ENCODE measurements around the gene SHROOM3. TPM values are rescaled to one million over a fixed set of nuclear protein-coding genes. Genes with fewer than 3 reads are reported as not detected.

SHROOM3 gene
- total RNA-seq, 6 donors from 2014 or later = 62.3 to 216 (median 116) TPM

DNA sequence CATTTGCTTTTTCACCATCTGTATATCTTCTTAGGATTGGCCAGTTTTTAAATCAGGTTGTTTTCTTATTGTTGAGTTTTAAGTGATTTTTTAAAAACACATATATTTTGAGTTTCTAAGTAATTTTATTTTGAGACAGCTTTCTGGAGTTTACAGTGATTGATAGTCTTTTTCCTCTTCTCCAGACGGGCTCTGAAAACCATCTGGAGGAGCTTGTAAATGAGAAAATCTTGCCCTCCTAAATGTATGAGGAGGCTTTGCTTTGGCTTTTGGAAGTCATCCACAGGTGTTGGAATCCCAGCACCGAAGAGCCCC, 302.7 kb downstream of the SHROOM3 start:
- TF ChIP-seq EP300 (IDR thresholded peaks at IDR 0.05) = no peak
- no peak for TF ChIP-seq POLR2AphosphoS5 (IDR thresholded peaks at IDR 0.05)
- TF ChIP-seq POLR2A (IDR thresholded peaks at IDR 0.05) = no peak
- TF ChIP-seq, protein P1, sequence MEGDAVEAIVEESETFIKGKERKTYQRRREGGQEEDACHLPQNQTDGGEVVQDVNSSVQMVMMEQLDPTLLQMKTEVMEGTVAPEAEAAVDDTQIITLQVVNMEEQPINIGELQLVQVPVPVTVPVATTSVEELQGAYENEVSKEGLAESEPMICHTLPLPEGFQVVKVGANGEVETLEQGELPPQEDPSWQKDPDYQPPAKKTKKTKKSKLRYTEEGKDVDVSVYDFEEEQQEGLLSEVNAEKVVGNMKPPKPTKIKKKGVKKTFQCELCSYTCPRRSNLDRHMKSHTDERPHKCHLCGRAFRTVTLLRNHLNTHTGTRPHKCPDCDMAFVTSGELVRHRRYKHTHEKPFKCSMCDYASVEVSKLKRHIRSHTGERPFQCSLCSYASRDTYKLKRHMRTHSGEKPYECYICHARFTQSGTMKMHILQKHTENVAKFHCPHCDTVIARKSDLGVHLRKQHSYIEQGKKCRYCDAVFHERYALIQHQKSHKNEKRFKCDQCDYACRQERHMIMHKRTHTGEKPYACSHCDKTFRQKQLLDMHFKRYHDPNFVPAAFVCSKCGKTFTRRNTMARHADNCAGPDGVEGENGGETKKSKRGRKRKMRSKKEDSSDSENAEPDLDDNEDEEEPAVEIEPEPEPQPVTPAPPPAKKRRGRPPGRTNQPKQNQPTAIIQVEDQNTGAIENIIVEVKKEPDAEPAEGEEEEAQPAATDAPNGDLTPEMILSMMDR (IDR thresholded peaks at IDR 0.05) = no peak
- Histone ChIP-seq H3K27ac (peak overlapping the region; percentile 35 to 73 (median 61)), H3K4me1 (peaks cover 0 to 6% (median 0%) of the 10 kb centered on the region in 4 donors), H3K9me3 (no peaks in the 10 kb centered on the region), H3K27me3 (no peaks in the 10 kb centered on the region), H3K36me3 (peaks cover 0 to 29% (median 12%) of the 10 kb centered on the region in 4 donors), H3K4me3 (no peak overlapping the region)
- ATAC-seq (ENCODE audit: low FRiP score in 2 of 2) (no peak), DNase-seq (no peak)
- WGBS, 2 donors = 30 to 41% methylated on average over 2 of the region's 2 CpGs

DNA sequence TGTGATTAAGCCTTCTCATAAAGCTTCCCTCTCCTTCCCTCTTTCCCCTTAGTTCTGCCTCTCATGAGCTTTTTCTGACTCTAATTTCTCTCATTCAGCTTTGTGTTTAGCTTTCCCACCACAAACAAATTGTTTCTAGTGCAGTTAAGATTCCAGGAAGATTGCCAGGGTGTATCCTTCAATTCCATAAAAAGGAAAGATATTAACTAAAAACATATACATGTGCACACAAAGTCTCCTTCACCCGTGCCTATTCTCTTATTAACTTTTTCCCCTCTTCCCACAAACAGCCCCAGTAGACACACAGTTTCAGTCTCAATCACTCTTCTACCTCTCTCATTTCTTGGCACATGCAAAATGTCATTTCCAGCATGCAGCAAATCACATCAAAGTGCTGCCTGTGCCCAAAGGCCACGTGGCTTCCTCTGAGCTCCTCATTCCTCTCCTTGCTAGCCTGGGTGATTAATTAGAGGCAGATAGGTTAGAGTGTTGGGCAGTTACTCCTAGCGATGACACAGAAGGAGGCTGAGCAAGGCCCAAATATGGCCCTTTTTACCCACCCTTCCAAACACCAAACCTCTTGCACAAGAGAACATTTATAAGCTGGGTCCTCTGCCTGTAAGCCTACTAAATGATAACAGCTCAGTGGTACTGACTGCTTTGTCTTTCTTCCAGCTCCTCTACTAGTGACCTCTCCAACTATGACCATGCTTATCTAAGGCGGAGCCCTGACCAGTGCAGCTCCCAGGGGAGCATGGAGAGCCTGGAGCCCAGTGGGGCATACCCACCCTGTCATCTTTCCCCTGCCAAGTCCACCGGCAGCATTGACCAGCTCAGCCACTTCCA, 303.3 kb downstream of the SHROOM3 start:
- peak; percentile 13 to 24 for TF ChIP-seq POLR2AphosphoS5 (IDR thresholded peaks at IDR 0.05)
- no peak for TF ChIP-seq POLR2A (IDR thresholded peaks at IDR 0.05)
- no peak for TF ChIP-seq EP300 (IDR thresholded peaks at IDR 0.05)
- Histone ChIP-seq H3K9me3 (no peaks in the 10 kb centered on the region), H3K4me3 (no peak overlapping the region), H3K27ac (peak overlapping the region; percentile 35 to 73 (median 61)), H3K4me1 (peaks cover 0 to 6% (median 0%) of the 10 kb centered on the region in 4 donors), H3K36me3 (peaks cover 0 to 29% (median 12%) of the 10 kb centered on the region in 4 donors), H3K27me3 (no peaks in the 10 kb centered on the region)
- ATAC-seq (ENCODE audit: low FRiP score in 2 of 2) (peak in 1 of 2 donors; percentile 53), DNase-seq (no peak)
- WGBS, 2 donors = 42 to 63% methylated on average over 5 of the region's 5 CpGs

DNA sequence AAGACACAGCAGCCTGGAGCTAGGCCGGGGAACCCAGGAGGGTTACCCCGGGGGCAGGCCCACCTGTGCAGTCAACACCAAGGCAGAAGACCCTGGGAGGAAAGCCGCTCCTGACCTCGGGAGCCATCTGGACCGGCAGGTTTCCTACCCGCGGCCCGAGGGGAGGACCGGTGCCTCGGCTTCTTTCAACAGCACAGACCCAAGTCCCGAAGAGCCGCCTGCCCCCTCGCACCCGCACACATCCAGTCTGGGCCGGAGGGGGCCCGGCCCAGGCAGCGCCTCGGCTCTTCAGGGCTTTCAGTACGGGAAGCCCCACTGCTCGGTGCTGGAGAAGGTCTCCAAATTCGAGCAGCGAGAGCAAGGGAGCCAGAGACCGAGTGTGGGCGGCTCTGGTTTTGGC, 305.2 kb downstream of the SHROOM3 start:
- TF ChIP-seq, protein P1 (IDR thresholded peaks at IDR 0.05) = no peak
- TF ChIP-seq POLR2AphosphoS5 (IDR thresholded peaks at IDR 0.05) (no peak), POLR2A (IDR thresholded peaks at IDR 0.05) (no peak), EP300 (IDR thresholded peaks at IDR 0.05) (no peak)
- peaks cover 0 to 29% (median 12%) of the 10 kb centered on the region in 4 donors for H3K36me3 ChIP-seq
- WGBS, 2 donors = 95 to 99% methylated on average over 19 to 22 of the region's 24 CpGs
- peak in 1 of 2 donors; percentile 77 for DNase-seq
- H3K9me3 ChIP-seq = no peaks in the 10 kb centered on the region
- no peak for ATAC-seq (ENCODE audit: low FRiP score in 2 of 2)
- peak overlapping the region in 1 of 4 donors; percentile 9 for H3K27ac ChIP-seq
- peaks cover 0 to 6% (median 0%) of the 10 kb centered on the region in 4 donors for H3K4me1 ChIP-seq
- no peaks in the 10 kb centered on the region for H3K27me3 ChIP-seq
- H3K4me3 ChIP-seq = no peak overlapping the region

DNA sequence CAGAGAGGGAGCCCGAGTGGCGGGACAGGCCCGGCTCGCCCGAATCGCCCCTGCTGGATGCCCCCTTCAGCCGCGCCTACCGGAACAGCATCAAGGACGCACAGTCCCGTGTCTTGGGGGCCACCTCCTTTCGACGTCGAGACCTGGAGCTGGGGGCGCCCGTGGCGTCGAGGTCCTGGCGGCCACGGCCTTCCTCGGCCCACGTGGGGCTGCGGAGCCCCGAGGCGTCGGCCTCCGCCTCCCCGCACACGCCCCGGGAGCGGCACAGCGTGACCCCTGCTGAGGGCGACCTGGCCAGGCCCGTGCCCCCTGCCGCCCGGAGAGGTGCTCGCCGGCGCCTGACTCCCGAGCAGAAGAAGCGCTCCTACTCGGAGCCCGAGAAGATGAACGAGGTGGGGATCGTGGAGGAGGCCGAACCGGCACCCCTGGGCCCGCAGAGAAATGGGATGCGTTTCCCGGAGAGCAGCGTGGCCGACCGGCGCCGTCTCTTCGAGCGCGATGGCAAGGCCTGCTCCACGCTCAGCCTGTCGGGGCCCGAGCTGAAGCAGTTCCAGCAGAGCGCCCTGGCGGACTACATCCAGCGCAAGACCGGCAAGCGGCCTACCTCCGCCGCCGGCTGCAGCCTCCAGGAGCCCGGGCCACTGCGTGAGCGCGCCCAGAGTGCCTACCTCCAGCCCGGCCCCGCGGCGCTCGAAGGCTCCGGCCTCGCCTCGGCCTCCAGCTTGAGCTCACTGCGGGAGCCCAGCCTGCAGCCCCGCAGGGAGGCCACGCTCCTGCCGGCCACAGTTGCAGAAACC, 306.0 kb downstream of the SHROOM3 start:
- peak in 1 of 2 donors; percentile 82 for DNase-seq
- no peak for ATAC-seq (ENCODE audit: low FRiP score in 2 of 2)
- H3K27ac ChIP-seq = no peak overlapping the region
- TF ChIP-seq, protein P1 (IDR thresholded peaks at IDR 0.05) = no peak
- TF ChIP-seq POLR2AphosphoS5 (IDR thresholded peaks at IDR 0.05) (no peak), EP300 (IDR thresholded peaks at IDR 0.05) (no peak)
- WGBS, 2 donors = 96% methylated on average over 22 to 80 of the region's 85 CpGs
- H3K36me3 ChIP-seq = peaks cover 0 to 29% (median 12%) of the 10 kb centered on the region in 4 donors
- H3K4me1 ChIP-seq = peaks cover 0 to 6% (median 0%) of the 10 kb centered on the region in 4 donors
- H3K9me3 ChIP-seq = no peaks in the 10 kb centered on the region
- no peaks in the 10 kb centered on the region for H3K27me3 ChIP-seq
- no peak overlapping the region for H3K4me3 ChIP-seq

DNA sequence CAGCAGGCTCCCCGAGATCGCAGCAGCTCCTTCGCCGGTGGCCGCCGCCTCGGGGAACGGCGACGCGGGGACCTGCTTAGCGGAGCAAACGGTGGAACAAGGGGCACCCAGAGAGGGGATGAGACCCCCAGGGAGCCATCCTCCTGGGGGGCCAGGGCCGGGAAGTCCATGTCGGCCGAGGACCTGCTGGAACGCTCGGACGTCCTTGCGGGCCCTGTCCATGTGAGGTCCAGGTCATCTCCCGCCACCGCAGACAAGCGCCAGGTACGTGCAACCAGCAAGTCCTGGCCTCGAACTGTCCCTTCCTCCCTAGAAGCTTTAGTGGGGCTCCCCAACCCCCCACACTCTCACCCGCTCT, 306.6 kb downstream of the SHROOM3 start:
- Histone ChIP-seq H3K4me1 (peaks cover 0 to 6% (median 0%) of the 10 kb centered on the region in 4 donors), H3K27me3 (no peaks in the 10 kb centered on the region), H3K27ac (no peak overlapping the region), H3K9me3 (no peaks in the 10 kb centered on the region), H3K36me3 (peaks cover 0 to 29% (median 12%) of the 10 kb centered on the region in 4 donors), H3K4me3 (no peak overlapping the region)
- WGBS, 2 donors = 95 to 96% methylated on average over 25 to 26 of the region's 26 CpGs
- DNase-seq (no peak), ATAC-seq (ENCODE audit: low FRiP score in 2 of 2) (no peak)
- TF ChIP-seq, protein P1 (IDR thresholded peaks at IDR 0.05) = no peak
- TF ChIP-seq EP300 (IDR thresholded peaks at IDR 0.05) (no peak), POLR2AphosphoS5 (IDR thresholded peaks at IDR 0.05) (no peak), POLR2A (IDR thresholded peaks at IDR 0.05) (no peak)
